Measurements from ENCODE around the gene GH1.
"Not testable (repeated sequence)": the region's sequence is repeated elsewhere in the genome, so short reads cannot be mapped to it uniquely, and the experiment has no call there.

GH1 gene

GRCh38 chr17:63898899-63899798, 19.5 kb downstream of the GH1 start:
- H3K4me3 ChIP-seq (ENCODE audit: low read length); H3K27me3 ChIP-seq (ENCODE audit: control insufficient read depth, insufficient read depth, low read length); H3K36me3 ChIP-seq (ENCODE audit: control insufficient read depth, insufficient read depth, low read length); H3K9ac ChIP-seq (ENCODE audit: low read length); H3K9me3 ChIP-seq (ENCODE audit: control insufficient read depth, low read length); H3K4me1 ChIP-seq (ENCODE audit: control insufficient read depth, insufficient read depth, low read length): not testable (repeated sequence)

GRCh38 chr17:63896524-63897354, 21.9 kb downstream of the GH1 start, which contains the start of gene CSH1:
CSH1 (minus strand) TSS chr17:63896574; CDS start chr17:63896511, 63 bp downstream.
- H3K4me1 ChIP-seq (ENCODE audit: control insufficient read depth, insufficient read depth, low read length); H3K4me3 ChIP-seq (ENCODE audit: low read length); H3K9me3 ChIP-seq (ENCODE audit: control insufficient read depth, low read length); H3K36me3 ChIP-seq (ENCODE audit: control insufficient read depth, insufficient read depth, low read length); H3K9ac ChIP-seq (ENCODE audit: low read length); H3K27me3 ChIP-seq (ENCODE audit: control insufficient read depth, insufficient read depth, low read length): not testable (repeated sequence)

GRCh38 chr17:63894821-63895220, 23.8 kb downstream of the GH1 start:
- not testable (repeated sequence) for H3K9me3 ChIP-seq (ENCODE audit: control insufficient read depth, low read length); H3K4me1 ChIP-seq (ENCODE audit: control insufficient read depth, insufficient read depth, low read length); H3K27me3 ChIP-seq (ENCODE audit: control insufficient read depth, insufficient read depth, low read length); H3K36me3 ChIP-seq (ENCODE audit: control insufficient read depth, insufficient read depth, low read length); H3K9ac ChIP-seq (ENCODE audit: low read length); H3K4me3 ChIP-seq (ENCODE audit: low read length)

- H3K9me3 ChIP-seq (ENCODE audit: control insufficient read depth, low read length); H3K36me3 ChIP-seq (ENCODE audit: control insufficient read depth, insufficient read depth, low read length); H3K27me3 ChIP-seq (ENCODE audit: control insufficient read depth, insufficient read depth, low read length); H3K4me1 ChIP-seq (ENCODE audit: control insufficient read depth, insufficient read depth, low read length); H3K9ac ChIP-seq (ENCODE audit: low read length); H3K4me3 ChIP-seq (ENCODE audit: low read length): not testable (repeated sequence)
Observed at GRCh38 chr17:63894021-63894420, 24.6 kb downstream of the GH1 start.

GRCh38 chr17:63892316-63893037, 26.2 kb downstream of the GH1 start:
- H3K36me3 ChIP-seq (ENCODE audit: control insufficient read depth, insufficient read depth, low read length); H3K9ac ChIP-seq (ENCODE audit: low read length); H3K4me3 ChIP-seq (ENCODE audit: low read length); H3K4me1 ChIP-seq (ENCODE audit: control insufficient read depth, insufficient read depth, low read length); H3K9me3 ChIP-seq (ENCODE audit: control insufficient read depth, low read length); H3K27me3 ChIP-seq (ENCODE audit: control insufficient read depth, insufficient read depth, low read length): not testable (repeated sequence)

GRCh38 chr17:63889026-63889848, 29.4 kb downstream of the GH1 start:
- H3K4me1 ChIP-seq (ENCODE audit: control insufficient read depth, insufficient read depth, low read length), result not testable (repeated sequence)

GRCh38 chr17:63885119-63885518, 33.5 kb downstream of the GH1 start:
- H3K27me3 ChIP-seq (ENCODE audit: control insufficient read depth, insufficient read depth, low read length); H3K4me1 ChIP-seq (ENCODE audit: control insufficient read depth, insufficient read depth, low read length); H3K36me3 ChIP-seq (ENCODE audit: control insufficient read depth, insufficient read depth, low read length); H3K9me3 ChIP-seq (ENCODE audit: control insufficient read depth, low read length); H3K9ac ChIP-seq (ENCODE audit: low read length); H3K4me3 ChIP-seq (ENCODE audit: low read length): not testable (repeated sequence)

More at GRCh38 chr17:63889026-63889848, 29.4 kb downstream of the GH1 start:
- H3K27me3 ChIP-seq (ENCODE audit: control insufficient read depth, insufficient read depth, low read length); H3K4me3 ChIP-seq (ENCODE audit: low read length); H3K36me3 ChIP-seq (ENCODE audit: control insufficient read depth, insufficient read depth, low read length); H3K9ac ChIP-seq (ENCODE audit: low read length); H3K9me3 ChIP-seq (ENCODE audit: control insufficient read depth, low read length): not testable (repeated sequence)

- not testable (repeated sequence) for H3K9me3 ChIP-seq (ENCODE audit: control insufficient read depth, low read length); H3K36me3 ChIP-seq (ENCODE audit: control insufficient read depth, insufficient read depth, low read length); H3K27me3 ChIP-seq (ENCODE audit: control insufficient read depth, insufficient read depth, low read length); H3K4me3 ChIP-seq (ENCODE audit: low read length); H3K9ac ChIP-seq (ENCODE audit: low read length); H3K4me1 ChIP-seq (ENCODE audit: control insufficient read depth, insufficient read depth, low read length)
Observed at GRCh38 chr17:63882626-63883126, 36.0 kb downstream of the GH1 start.

- H3K36me3 ChIP-seq (ENCODE audit: control insufficient read depth, insufficient read depth, low read length), result no peaks in the 10 kb centered on the region
- no peak within 1 kb of the TSS for H3K4me3 ChIP-seq (ENCODE audit: low read length)
- H3K9ac ChIP-seq (ENCODE audit: low read length), result no peak within 1 kb of the TSS
- no peaks in the 10 kb centered on the region for H3K9me3 ChIP-seq (ENCODE audit: control insufficient read depth, low read length)
- no peaks in the 10 kb centered on the region for H3K4me1 ChIP-seq (ENCODE audit: control insufficient read depth, insufficient read depth, low read length)
- H3K27me3 ChIP-seq (ENCODE audit: control insufficient read depth, insufficient read depth, low read length), result no peaks in the 10 kb centered on the region
Observed at GRCh38 chr17:63881935-63882601, 36.6 kb downstream of the GH1 start, which contains the start of gene GH2. GH2 (minus strand) TSS chr17:63881944; CDS start chr17:63881801, 143 bp downstream.

- not testable (repeated sequence) for H3K27me3 ChIP-seq (ENCODE audit: control insufficient read depth, insufficient read depth, low read length); H3K9me3 ChIP-seq (ENCODE audit: control insufficient read depth, low read length); H3K36me3 ChIP-seq (ENCODE audit: control insufficient read depth, insufficient read depth, low read length); H3K4me1 ChIP-seq (ENCODE audit: control insufficient read depth, insufficient read depth, low read length); H3K9ac ChIP-seq (ENCODE audit: low read length); H3K4me3 ChIP-seq (ENCODE audit: low read length)
Observed at GRCh38 chr17:63881337-63881736, 37.3 kb downstream of the GH1 start.

- Histone ChIP-seq H3K9ac (ENCODE audit: low read length) (no peak overlapping the region), H3K36me3 (ENCODE audit: control insufficient read depth, insufficient read depth, low read length) (no peaks in the 10 kb centered on the region), H3K4me1 (ENCODE audit: control insufficient read depth, insufficient read depth, low read length) (no peaks in the 10 kb centered on the region), H3K9me3 (ENCODE audit: control insufficient read depth, low read length) (no peaks in the 10 kb centered on the region), H3K27me3 (ENCODE audit: control insufficient read depth, insufficient read depth, low read length) (peaks cover 2% of the 10 kb centered on the region), H3K4me3 (ENCODE audit: low read length) (no peak overlapping the region)
Observed at GRCh38 chr17:63880706-63881105, 37.9 kb downstream of the GH1 start.
